Endothelial cell of umbilical vein (primary cell): ENCODE measurements around the gene DSP. TPM values are rescaled to one million over a fixed set of nuclear protein-coding genes. Genes with fewer than 3 reads are reported as not detected.

Source experiments
- BruUV-seq: library from RNA; stranded (reverse); fragments of 400-500 nt; replicated peaks from 2 replicates; lab custom pipeline; 2021; lab: Mats Ljungman, UMichigan
- CTCF ChIA-PET: fragments of 300-600, 350-600 bp; sonication (Branson Sonifier 250); formaldehyde crosslinking; loops from one replicate; lab custom pipeline; 2021; ENCODE audit warnings: antibody characterized with exemption, inconsistent platforms; lab: Charles Lee
- POLR2A ChIA-PET: fragments of 300-600, 350-600 bp; sonication (Branson Sonifier 250); formaldehyde crosslinking; loops from one replicate; lab custom pipeline; 2021; ENCODE audit warnings: antibody characterized with exemption, inconsistent platforms; lab: Charles Lee
- DNase-seq: peaks from one replicate; pipeline ENCODE4 v3.0.0-alpha.2; 2011; ENCODE audit warnings: low read depth, low spot score
- FAIRE-seq: peaks from 2 replicates; lab custom pipeline; 2011; peaks lifted over from hg19 to GRCh38; lab: Jason Lieb, UNC
- H2AFZ ChIP-seq: 2 replicates; pipeline ENCODE4 v1.6.0; 2012; ENCODE audit warnings: low read depth, low read length, control low read depth, inconsistent platforms
- H3K27ac ChIP-seq: 2 replicates; pipeline ENCODE4 v1.5.1; 2011; ENCODE audit warnings: low read depth, mild to moderate bottlenecking, control low read depth, low read length, moderate library complexity; ENCODE audit not compliant: insufficient read depth
- H3K27me3 ChIP-seq, 2 experiments: 2 replicates each; pipeline versions ENCODE4 v1.6.0 to v1.6.1; 2011; ENCODE audit warnings: low read length in 2 of 2, mixed read lengths in 1 of 2; ENCODE audit not compliant: control insufficient read depth in 2 of 2, insufficient read depth in 2 of 2
- H3K36me3 ChIP-seq, 2 experiments: 2 replicates in 1 of 2; 3 replicates in 1 of 2; pipeline ENCODE4 v1.5.1; 2011; ENCODE audit warnings: low read length in 2 of 2, mild to moderate bottlenecking in 1 of 2, moderate library complexity in 1 of 2; ENCODE audit not compliant: control insufficient read depth in 2 of 2, insufficient read depth in 2 of 2; ENCODE audit errors: extremely low read depth in 1 of 2
- H3K4me1 ChIP-seq: 3 replicates; pipeline ENCODE4 v1.5.1; 2011; ENCODE audit warnings: mild to moderate bottlenecking, low read length; ENCODE audit not compliant: control insufficient read depth, insufficient read depth; ENCODE audit errors: extremely low read depth
- H3K4me2 ChIP-seq: 2 replicates; pipeline ENCODE4 v1.6.1; 2011; ENCODE audit warnings: low read length, control low read depth, mixed read lengths; ENCODE audit not compliant: insufficient read depth
- H3K4me3 ChIP-seq, 3 experiments: fragments of 200-600 bp in 1 of 3; sonication (generic), shearing (Covaris generic) in 1 of 3; replicated peaks in 1 of 3; 2 replicates each; pipeline ENCODE4 v1.5.1; 2011 to 2016; ENCODE audit warnings: control low read depth in 3 of 3, low read length in 3 of 3, mild to moderate bottlenecking in 2 of 3, inconsistent platforms in 1 of 3, low read depth in 1 of 3, moderate library complexity in 1 of 3; ENCODE audit not compliant: insufficient read depth in 1 of 3
- H3K79me2 ChIP-seq: 2 replicates; pipeline ENCODE4 v1.6.0; 2012; ENCODE audit warnings: low read length, inconsistent platforms; ENCODE audit not compliant: control insufficient read depth, insufficient read depth
- H3K9ac ChIP-seq: replicated peaks from 2 replicates; pipeline ENCODE3; 2011; ENCODE audit warnings: low read length, control low read depth; ENCODE audit not compliant: insufficient read depth; ENCODE audit errors: extremely low read depth
- H3K9me1 ChIP-seq: replicated peaks from 3 replicates; pipeline ENCODE4 v1.6.0; 2011; ENCODE audit warnings: mild to moderate bottlenecking, low read length; ENCODE audit not compliant: control insufficient read depth, insufficient read depth; ENCODE audit errors: extremely low read depth
- H3K9me3 ChIP-seq: replicated peaks from 2 replicates; pipeline ENCODE4 v1.5.1; 2012; ENCODE audit warnings: low read length, inconsistent platforms; ENCODE audit not compliant: control insufficient read depth, insufficient read depth
- H4K20me1 ChIP-seq: replicated peaks from 2 replicates; pipeline ENCODE3; 2011; ENCODE audit warnings: mild to moderate bottlenecking, low read length; ENCODE audit not compliant: control insufficient read depth, insufficient read depth; ENCODE audit errors: extremely low read depth
- CTCF ChIP-seq, 2 donors: IDR thresholded peaks; 1 replicate in 1 of 2; 2 replicates in 1 of 2; pipeline ENCODE4 v1.5.1; 2011; ENCODE audit warnings: low read length in 2 of 2, mild to moderate bottlenecking in 2 of 2, moderate library complexity in 2 of 2, control low read depth in 1 of 2, inconsistent platforms in 1 of 2, low read depth in 1 of 2; ENCODE audit not compliant: insufficient read depth in 1 of 2; ENCODE audit errors: extremely low read depth in 1 of 2
- EZH2 ChIP-seq: IDR thresholded peaks from 2 replicates; pipeline ENCODE4 v1.6.1; 2012; ENCODE audit warnings: borderline replicate concordance, low read depth, mild to moderate bottlenecking, moderate library complexity, low read length, inconsistent platforms; ENCODE audit not compliant: severe bottlenecking
- FOS ChIP-seq: IDR thresholded peaks from 2 replicates; pipeline ENCODE4 v1.6.1; 2011; ENCODE audit warnings: mild to moderate bottlenecking, low read length, moderate library complexity, borderline replicate concordance; ENCODE audit not compliant: insufficient read depth
- GATA2 ChIP-seq: IDR thresholded peaks from 2 replicates; pipeline ENCODE4 v1.7.0; 2011; ENCODE audit warnings: low read depth, mild to moderate bottlenecking, moderate library complexity, mixed read lengths, low read length; ENCODE audit not compliant: insufficient read length, insufficient read depth
- JUN ChIP-seq: IDR thresholded peaks from 2 replicates; pipeline ENCODE4 v1.6.1; 2011; ENCODE audit warnings: borderline replicate concordance, low read depth; ENCODE audit not compliant: insufficient read length, insufficient read depth
- MAX ChIP-seq: IDR thresholded peaks from 2 replicates; pipeline ENCODE4 v1.6.1; 2011; ENCODE audit not compliant: insufficient read depth, insufficient read length
- MYC ChIP-seq: IDR thresholded peaks from one replicate; pipeline ENCODE4 v1.6.1; 2011; ENCODE audit warnings: mild to moderate bottlenecking, low read depth, low read length
- POLR2A ChIP-seq: IDR thresholded peaks from 2 replicates; pipeline ENCODE4 v1.6.1; 2012; ENCODE audit warnings: low read depth, mild to moderate bottlenecking, control low read depth, low read length
- POLR2AphosphoS5 ChIP-seq: IDR thresholded peaks from 2 replicates; pipeline ENCODE4 v1.6.1; 2012; ENCODE audit warnings: low read depth, mild to moderate bottlenecking, control low read depth, low read length, moderate library complexity; ENCODE audit not compliant: insufficient read depth
- dilution Hi-C: fragments of 300-500 bp; cut with MboI; formaldehyde crosslinking; loops from one replicate; pipeline ENCODE4 v1.15.0; 2019; ENCODE audit warnings: low sequenced_read_pairs; ENCODE audit not compliant: extremely low pct_ligation_motif_present
- intact Hi-C: fragments of 100-400 bp; cut with micrococcal nuclease; formaldehyde crosslinking; loops from one replicate; pipeline ENCODE4 v1.10.0; 2022
- polyA plus RNA-seq, 4 experiments: library from polyadenylated mRNA; depleted of rRNA in 3 of 4; stranded (reverse) in 3 of 4; unstranded in 1 of 4; fragments of >200 nt; gene quantifications; 2 replicates each; pipeline versions ENCODE4 v1.2.1 to v1.2.3, GENCODE V29; 2011 to 2012; ENCODE audit warnings: missing spikeins in 1 of 4
- total RNA-seq: library from RNA; stranded (reverse); gene quantifications from 2 replicates; pipeline ENCODE4 v1.2.3, GENCODE V29; 2021

Gene DSP
- total and polyA plus RNA-seq, 2 donors (not counting 3 experiments of a cell fraction or from before 2014, with no cell fraction given): 0.03 to 0.77 TPM

- CTCF ChIA-PET: no interaction called here
- Histone ChIP-seq H2AFZ (no peak overlapping the region), H3K79me2 (no peaks in the 10 kb centered on the region), H3K36me3 (no peaks in the 10 kb centered on the region), H3K4me1 (no peaks in the 10 kb centered on the region), H3K9ac (no peak overlapping the region), H3K4me2 (no peak overlapping the region), H3K9me3 (no peaks in the 10 kb centered on the region), H3K9me1 (no peaks in the 10 kb centered on the region), H3K27ac (no peak overlapping the region), H3K4me3 (no peak overlapping the region), H3K27me3 (peaks cover 0 to 3% of the 10 kb centered on the region in 2 experiments), H4K20me1 (no peaks in the 10 kb centered on the region)
- intact Hi-C loops: no loop called here
- dilution Hi-C loops: no loop called here
- TF ChIP-seq POLR2AphosphoS5 (no peak), MAX (no peak), POLR2A (no peak), EZH2 (no peak), FOS (no peak), JUN (no peak), GATA2 (no peak), MYC (no peak), CTCF (IDR thresholded peaks at IDR 0.05; ENCODE audit: extremely low read depth in 1 of 2, insufficient read depth in 1 of 2, low read depth in 1 of 2, low read length in 2 of 2) (no peak)
- no peak for DNase-seq
- no TSS peak for BruUV-seq
- no peak for FAIRE-seq
- POLR2A ChIA-PET: no interaction called here
Observed at GRCh38 chr6:7494638-7495037, 46.8 kb upstream of the DSP start.
